ENCODE results near the gene ATP2C2.

Gene ATP2C2

GRCh38 chr16:84465154-84465553 lies 96.8 kb downstream of the ATP2C2 start (continued):
- no peak for TF ChIP-seq ZNF565 (CRISPR knock-in tag; conservative IDR thresholded peaks at IDR 0.05; ENCODE audit: low read depth)
- no peak for TF ChIP-seq CREB5 (CRISPR knock-in tag; IDR thresholded peaks at IDR 0.05; ENCODE audit: low read depth)
- TF ChIP-seq SNAI2 (CRISPR knock-in tag; IDR thresholded peaks at IDR 0.05), result no peak
- no peak for TF ChIP-seq PPARA (CRISPR knock-in tag; IDR thresholded peaks at IDR 0.05; ENCODE audit: borderline replicate concordance)
- TF ChIP-seq ZFP30 (CRISPR knock-in tag; IDR thresholded peaks at IDR 0.05), result no peak

- no peak for TF ChIP-seq ZNF70 (CRISPR knock-in tag; IDR thresholded peaks at IDR 0.05)
- TF ChIP-seq PATZ1 (CRISPR knock-in tag; IDR thresholded peaks at IDR 0.05; ENCODE audit: borderline replicate concordance), result no peak
- no peak for TF ChIP-seq GLIS3 (CRISPR knock-in tag; IDR thresholded peaks at IDR 0.05)
- no peak for TF ChIP-seq ISL1 (CRISPR knock-in tag; IDR thresholded peaks at IDR 0.05)
- no peak for TF ChIP-seq PPARA (CRISPR knock-in tag; IDR thresholded peaks at IDR 0.05; ENCODE audit: borderline replicate concordance)
- no peak for TF ChIP-seq ESRRG (CRISPR knock-in tag; IDR thresholded peaks at IDR 0.05)
- TF ChIP-seq TCF4 (CRISPR knock-in tag; IDR thresholded peaks at IDR 0.05; ENCODE audit: borderline replicate concordance), result no peak
- no peak for TF ChIP-seq ARNTL (CRISPR knock-in tag; IDR thresholded peaks at IDR 0.05; ENCODE audit: borderline replicate concordance, low read depth)
- no peak for TF ChIP-seq ZNF565 (CRISPR knock-in tag; conservative IDR thresholded peaks at IDR 0.05; ENCODE audit: low read depth)
- TF ChIP-seq ZFP30 (CRISPR knock-in tag; IDR thresholded peaks at IDR 0.05), result no peak
- no peak for TF ChIP-seq ZC3H10 (CRISPR knock-in tag; IDR thresholded peaks at IDR 0.05)
- no peak for TF ChIP-seq RARB (CRISPR knock-in tag; IDR thresholded peaks at IDR 0.05)
- TF ChIP-seq BACH2 (CRISPR knock-in tag; IDR thresholded peaks at IDR 0.05; ENCODE audit: borderline replicate concordance), result no peak
- TF ChIP-seq ZFP3 (CRISPR knock-in tag; IDR thresholded peaks at IDR 0.05), result no peak
- no peak for TF ChIP-seq ZNF8 (CRISPR knock-in tag; IDR thresholded peaks at IDR 0.05)
- TF ChIP-seq OSR1 (CRISPR knock-in tag; IDR thresholded peaks at IDR 0.05), result no peak
- ATAC-seq, result no peak
Observed at GRCh38 chr16:84466692-84467091, 98.4 kb downstream of the ATP2C2 start.

- no peak for TF ChIP-seq CSRNP3 (CRISPR knock-in tag; IDR thresholded peaks at IDR 0.05)
- TF ChIP-seq ZNF8 (CRISPR knock-in tag; IDR thresholded peaks at IDR 0.05), result no peak
- TF ChIP-seq TOX (CRISPR knock-in tag; IDR thresholded peaks at IDR 0.05; ENCODE audit: borderline replicate concordance), result no peak
- no peak for TF ChIP-seq ZNF70 (CRISPR knock-in tag; IDR thresholded peaks at IDR 0.05)
- no peak for TF ChIP-seq TCF4 (CRISPR knock-in tag; IDR thresholded peaks at IDR 0.05; ENCODE audit: borderline replicate concordance)
- no peak for TF ChIP-seq TSHZ2 (CRISPR knock-in tag; IDR thresholded peaks at IDR 0.05)
- no peak for TF ChIP-seq PPARA (CRISPR knock-in tag; IDR thresholded peaks at IDR 0.05; ENCODE audit: borderline replicate concordance)
- no peak for TF ChIP-seq POU6F1 (CRISPR knock-in tag; IDR thresholded peaks at IDR 0.05; ENCODE audit: borderline replicate concordance, low read depth)
- no peak for TF ChIP-seq RARB (CRISPR knock-in tag; IDR thresholded peaks at IDR 0.05)
- no peak for TF ChIP-seq PATZ1 (CRISPR knock-in tag; IDR thresholded peaks at IDR 0.05; ENCODE audit: borderline replicate concordance)
- no peak for TF ChIP-seq ZC3H10 (CRISPR knock-in tag; IDR thresholded peaks at IDR 0.05)
- no peak for TF ChIP-seq ESRRG (CRISPR knock-in tag; IDR thresholded peaks at IDR 0.05)
- no peak for TF ChIP-seq ARNTL (CRISPR knock-in tag; IDR thresholded peaks at IDR 0.05; ENCODE audit: borderline replicate concordance, low read depth)
- no peak for TF ChIP-seq ZNF565 (CRISPR knock-in tag; conservative IDR thresholded peaks at IDR 0.05; ENCODE audit: low read depth)
- TF ChIP-seq SNAI2 (CRISPR knock-in tag; IDR thresholded peaks at IDR 0.05), result no peak
- no peak for TF ChIP-seq CSDC2 (CRISPR knock-in tag; IDR thresholded peaks at IDR 0.05)
- TF ChIP-seq CREB5 (CRISPR knock-in tag; IDR thresholded peaks at IDR 0.05; ENCODE audit: low read depth), result no peak
- no peak for TF ChIP-seq ZFP3 (CRISPR knock-in tag; IDR thresholded peaks at IDR 0.05)
- no peak for TF ChIP-seq OSR1 (CRISPR knock-in tag; IDR thresholded peaks at IDR 0.05)
- TF ChIP-seq ZFP30 (CRISPR knock-in tag; IDR thresholded peaks at IDR 0.05), result no peak
- no peak for ATAC-seq
Observed at GRCh38 chr16:84467256-84467655, 98.9 kb downstream of the ATP2C2 start.
